GM18951 (cell line): ENCODE measurements around the gene KCNF1.

Source experiments
- POLR2A ChIP-seq: IDR thresholded peaks from 4 replicates; pipeline ENCODE4 v1.6.1; 2011; ENCODE audit warnings: mild to moderate bottlenecking; ENCODE audit not compliant: insufficient read length, insufficient read depth; ENCODE audit errors: extremely low read depth
- in situ Hi-C: fragments of 300-500 bp; cut with MboI; formaldehyde crosslinking; loops from one replicate; pipeline ENCODE4 v1.12.0; 2022; ENCODE audit warnings: low sequenced_read_pairs, mixed read lengths, inconsistent platforms; ENCODE audit not compliant: unreplicated experiment

Gene KCNF1

DNA sequence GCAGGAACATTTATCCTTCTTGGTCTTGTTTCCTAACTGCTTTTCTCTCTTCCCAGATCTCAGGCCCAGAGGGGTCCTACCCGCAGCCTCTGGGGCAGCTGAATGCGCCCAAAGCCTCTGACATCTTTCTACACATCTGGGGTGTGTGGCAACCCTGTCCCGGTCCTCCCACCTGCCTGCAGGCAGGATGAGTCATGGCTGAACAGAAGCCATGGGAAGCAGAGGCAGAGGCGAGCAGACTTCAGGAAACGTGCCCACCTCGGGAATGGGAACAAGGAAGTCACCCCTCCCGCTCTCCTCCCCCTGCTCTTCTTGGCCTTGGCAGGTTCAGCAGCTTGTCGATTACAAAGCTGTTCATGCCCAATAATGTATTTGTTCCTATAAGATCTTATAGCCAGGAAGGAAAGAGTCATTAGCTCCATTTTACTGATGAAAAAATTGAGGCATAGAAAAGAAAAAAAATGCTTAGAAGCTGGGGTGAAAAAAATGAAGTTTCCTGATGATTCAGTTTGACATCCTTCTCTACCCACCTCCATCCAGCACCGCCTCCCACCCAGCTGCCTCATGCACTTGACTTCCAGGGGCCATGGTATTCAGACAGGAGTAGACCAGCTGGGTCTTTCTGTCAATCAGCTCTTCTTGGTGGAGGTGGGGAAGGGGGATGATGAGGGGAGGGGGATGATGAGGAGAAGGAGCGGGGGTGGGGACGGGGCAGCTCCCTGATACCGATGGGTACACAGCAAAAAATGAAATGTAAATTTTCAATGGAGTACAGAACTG lies 10.4 kb upstream of the KCNF1 start:
- in situ Hi-C loops = no loop called here
- no peak for TF ChIP-seq POLR2A

DNA sequence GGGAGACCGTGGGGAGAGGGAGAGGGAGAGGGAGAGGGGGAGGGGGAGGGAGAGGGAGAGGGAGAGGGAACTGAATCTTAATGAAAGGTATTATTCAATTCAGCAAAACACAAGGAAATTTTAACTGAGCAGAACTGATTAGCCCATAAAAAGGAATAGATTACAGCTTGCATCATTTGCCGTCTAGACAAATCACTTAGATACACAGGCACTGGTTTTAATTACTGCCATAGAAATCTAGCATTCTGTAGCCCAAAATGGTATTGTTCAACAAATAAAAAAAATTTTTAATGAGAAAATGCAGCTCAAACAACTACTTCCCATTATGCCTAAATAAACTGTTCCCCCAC lies 7.9 kb upstream of the KCNF1 start:
- no peak for TF ChIP-seq POLR2A
- in situ Hi-C loops = no loop called here

DNA sequence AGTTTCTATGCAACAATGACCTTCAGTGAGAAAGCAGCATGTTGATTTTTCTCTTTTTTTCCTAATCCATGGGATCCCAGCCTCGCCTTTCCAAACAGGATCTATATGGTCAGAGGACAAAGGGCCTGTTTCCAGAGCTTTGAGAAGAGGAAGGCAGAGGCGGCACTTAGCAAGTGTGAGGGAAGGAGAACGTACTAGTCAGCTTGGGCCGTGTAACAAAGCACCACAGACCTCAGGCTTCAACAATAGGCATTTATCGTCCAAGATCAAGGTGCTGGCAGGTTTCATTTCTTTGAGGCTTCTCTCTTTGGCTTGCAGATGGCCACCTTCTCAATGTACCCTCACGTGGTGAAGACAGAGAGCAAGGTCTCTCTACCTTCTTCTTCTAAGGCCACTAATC lies 7.3 kb upstream of the KCNF1 start:
- no peak for TF ChIP-seq POLR2A
- in situ Hi-C loops = no loop called here

DNA sequence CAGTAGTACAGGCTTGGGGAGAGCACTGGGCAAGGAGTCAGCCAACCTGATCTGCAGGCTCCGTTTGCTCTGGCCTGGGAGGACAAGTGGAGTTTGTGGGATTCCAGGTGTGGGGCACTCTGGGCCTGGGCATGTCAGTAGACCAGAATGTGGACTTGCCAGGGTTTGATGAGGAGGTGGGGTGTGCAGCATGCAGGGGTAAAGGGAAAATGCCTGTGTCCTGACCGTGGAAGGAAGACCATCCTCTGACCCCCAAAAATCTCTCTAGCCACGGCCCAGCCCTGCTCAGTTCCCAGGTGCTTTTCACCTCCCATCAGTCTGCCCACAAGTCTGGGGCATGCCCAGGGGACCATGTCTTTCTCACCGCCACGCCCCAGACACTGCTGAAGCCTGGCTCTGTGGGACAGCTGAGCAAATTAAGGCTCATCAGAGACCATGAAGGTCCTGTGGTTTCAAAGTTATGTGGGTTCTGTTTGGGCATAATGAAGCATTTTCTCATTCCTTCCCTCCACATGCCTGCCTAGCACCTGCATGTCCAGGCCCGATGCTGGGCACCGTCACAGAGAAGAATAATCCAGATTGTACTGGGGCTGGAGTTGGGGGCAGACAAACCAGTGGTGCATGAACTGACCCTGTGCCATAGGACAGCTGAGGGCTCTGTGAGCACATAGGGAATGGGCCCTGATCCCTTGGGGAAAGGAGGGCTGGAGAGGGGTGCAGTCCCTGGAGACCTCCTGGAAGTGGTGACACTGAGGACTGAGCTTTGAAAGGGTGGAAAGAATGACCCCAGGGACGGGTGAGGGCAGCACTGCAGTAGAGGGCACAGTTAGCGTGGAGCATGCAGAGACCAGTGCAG lies 6.5 kb upstream of the KCNF1 start:
- TF ChIP-seq POLR2A = no peak
- in situ Hi-C loops = no loop called here

DNA sequence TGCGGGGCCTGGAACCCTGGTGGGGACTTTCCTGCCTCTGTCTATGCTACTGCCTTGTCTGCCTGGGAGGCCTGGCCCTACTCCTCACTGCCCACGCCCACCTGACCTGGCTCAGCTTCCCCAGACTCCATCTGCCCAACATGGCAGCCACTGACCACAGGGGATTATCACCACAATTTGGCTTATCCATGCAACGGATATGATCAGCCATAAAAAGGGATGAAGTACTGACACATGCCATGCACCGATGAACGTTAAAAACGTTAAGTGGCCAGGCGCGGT lies 5.9 kb upstream of the KCNF1 start:
- TF ChIP-seq POLR2A = no peak
- in situ Hi-C loops = no loop called here

DNA sequence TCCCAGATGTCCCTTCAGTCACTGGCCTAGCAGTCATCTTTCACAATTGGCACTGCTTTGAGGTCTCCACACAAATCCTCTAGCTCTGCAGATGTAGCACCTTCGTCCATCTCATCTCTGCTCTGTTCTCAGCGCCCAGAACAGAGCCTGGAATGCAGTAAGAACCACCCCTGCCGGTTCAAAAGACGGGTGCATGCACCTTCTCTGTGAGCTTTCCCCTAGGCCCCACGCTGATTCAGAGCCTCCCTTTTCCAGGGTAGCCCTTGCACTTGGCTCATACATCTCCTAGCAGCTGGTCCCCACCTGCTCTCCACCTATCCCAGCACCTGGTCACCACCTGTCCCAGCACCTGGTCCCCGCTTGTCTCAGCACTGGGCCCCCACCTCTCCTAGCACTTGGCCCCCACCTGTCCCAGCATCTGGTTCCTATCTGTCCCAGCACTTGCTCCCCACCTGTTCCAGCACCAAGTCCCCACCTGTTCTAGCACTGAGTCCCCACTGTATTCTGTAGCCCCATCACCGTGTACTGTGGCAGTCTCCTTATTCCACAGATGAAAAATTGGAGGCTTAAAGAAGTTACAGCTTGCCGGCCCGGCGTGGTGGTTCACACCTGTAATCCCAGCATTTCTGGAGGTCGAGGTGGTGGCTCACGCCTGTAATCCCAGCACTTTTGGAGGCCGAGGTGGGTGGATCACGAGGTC lies 4.7 kb upstream of the KCNF1 start:
- in situ Hi-C loops = no loop called here
- TF ChIP-seq POLR2A = no peak

DNA sequence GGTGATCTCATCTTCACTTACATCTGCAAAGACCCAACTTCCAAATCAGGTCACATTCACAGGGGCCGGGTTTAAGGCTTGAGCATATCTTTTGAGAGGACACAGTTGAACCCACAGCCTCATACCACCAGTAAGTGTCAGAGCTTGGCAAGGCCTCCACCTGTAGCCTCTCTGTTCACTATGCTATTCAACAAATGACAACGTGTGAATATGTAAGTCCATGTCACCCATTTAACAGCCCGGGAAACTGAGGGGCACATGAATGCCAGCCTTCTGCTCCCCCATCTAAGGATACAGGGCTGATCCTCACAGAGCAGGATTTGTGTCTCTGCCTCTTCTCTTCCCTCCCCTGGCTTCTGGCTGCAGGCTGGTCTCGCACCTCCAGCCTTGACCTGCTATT lies 3.5 kb upstream of the KCNF1 start:
- no peak for TF ChIP-seq POLR2A
- in situ Hi-C loops = no loop called here

DNA sequence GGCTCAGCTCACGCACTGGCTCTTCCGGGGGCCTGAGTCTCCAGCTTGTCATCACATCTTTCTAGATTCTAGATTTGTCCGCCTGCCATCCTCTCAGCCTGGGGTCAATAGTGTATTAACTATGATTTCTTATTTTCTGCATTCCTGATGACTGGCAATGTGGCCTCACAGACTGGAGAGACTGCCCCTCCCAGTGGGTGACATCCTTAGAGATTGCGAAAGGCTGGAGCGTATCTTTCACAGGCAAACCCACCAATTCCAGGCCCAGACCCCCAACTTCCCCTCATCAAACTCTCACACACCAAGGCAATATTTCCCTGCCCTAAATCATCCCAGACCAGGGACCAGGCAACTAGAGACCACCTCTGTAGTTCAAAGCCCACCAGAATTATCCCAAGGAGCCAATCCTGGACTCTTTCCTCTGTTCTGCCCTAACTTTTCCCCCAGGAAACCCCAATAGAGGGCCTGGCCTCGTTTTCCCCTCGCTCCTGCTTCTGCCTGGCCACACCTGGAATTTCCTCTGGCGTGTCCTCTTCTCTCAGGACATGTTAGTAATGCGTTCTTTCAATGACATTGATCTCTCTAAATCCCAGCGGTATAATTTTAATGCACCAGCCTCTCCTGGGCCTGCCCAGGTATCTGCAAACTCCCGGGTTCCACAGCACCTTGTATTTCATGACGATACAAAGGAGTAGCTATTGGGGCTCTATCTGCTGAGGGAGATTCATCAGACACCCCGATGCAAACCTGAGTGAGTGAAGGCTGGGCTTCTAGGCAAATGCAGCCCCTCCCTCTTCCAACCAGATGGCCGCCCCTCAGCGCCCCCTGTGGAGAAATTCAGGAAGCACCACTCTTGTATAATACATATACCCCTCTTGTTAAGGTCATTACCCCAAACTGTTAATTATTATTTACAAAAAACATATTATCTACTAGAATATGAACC lies 2.4 kb upstream of the KCNF1 start:
- in situ Hi-C loops = no loop called here
- TF ChIP-seq POLR2A = no peak

DNA sequence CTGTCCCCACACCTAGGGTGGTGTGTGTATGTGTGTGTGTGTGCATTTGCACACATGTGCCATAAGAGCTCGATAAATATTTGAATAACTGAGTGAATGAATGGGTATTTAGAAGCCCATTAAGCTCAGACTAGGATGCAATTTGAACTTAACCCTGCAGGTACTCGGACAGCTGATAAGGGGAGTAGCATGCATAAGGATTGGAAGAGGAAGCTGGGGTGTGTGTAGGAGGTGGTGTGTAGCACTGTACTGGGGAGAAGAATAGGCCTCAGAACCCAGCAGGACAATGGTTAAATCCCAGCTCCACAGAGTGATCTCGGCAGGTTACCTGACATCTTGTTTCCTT lies 1.8 kb upstream of the KCNF1 start:
- TF ChIP-seq POLR2A = no peak
- in situ Hi-C loops = no loop called here

DNA sequence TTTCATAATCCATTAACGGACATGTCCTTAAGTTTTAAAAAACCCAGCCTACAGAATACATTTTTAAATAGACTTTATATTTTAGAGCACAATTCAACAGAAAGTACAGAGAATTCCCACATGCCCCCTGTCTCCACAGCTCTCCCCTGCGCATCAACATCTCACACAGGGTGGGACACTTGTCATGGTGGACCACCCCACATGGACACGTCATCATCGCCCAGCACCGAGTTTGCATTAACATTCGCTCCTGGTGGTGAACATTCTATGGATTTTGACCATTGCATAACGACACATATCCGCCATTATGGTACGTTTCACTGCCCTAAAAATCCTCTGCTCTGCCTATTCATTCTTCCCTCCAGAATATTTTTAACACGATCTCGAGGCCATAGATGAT lies 1.1 kb upstream of the KCNF1 start:
- in situ Hi-C loops = no loop called here
- TF ChIP-seq POLR2A = no peak

DNA sequence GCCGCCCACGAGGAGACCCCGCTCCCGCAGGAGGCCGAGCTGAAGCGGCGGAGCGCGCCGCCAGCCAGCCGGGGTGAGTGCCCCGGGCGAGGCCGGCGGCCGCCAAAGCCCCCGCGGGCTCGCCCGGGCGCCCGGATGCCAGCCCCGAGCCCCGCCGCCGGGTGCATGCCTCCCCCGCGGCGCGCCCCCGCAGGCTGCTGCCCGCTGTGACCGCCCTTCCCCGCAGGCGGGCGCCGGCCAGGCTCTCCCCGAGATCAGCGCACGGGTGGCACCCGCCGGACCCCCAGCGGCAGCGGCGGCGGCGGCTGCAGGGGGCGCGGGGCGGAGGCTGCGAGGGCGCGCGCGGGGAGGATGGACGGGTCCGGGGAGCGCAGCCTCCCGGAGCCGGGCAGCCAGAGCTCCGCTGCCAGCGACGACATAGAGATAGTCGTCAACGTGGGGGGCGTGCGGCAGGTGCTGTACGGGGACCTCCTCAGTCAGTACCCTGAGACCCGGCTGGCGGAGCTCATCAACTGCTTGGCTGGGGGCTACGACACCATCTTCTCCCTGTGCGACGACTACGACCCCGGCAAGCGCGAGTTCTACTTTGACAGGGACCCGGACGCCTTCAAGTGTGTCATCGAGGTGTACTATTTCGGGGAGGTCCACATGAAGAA lies 470 bp downstream of the KCNF1 start:
- in situ Hi-C loops = no loop called here
- no peak for TF ChIP-seq POLR2A

DNA sequence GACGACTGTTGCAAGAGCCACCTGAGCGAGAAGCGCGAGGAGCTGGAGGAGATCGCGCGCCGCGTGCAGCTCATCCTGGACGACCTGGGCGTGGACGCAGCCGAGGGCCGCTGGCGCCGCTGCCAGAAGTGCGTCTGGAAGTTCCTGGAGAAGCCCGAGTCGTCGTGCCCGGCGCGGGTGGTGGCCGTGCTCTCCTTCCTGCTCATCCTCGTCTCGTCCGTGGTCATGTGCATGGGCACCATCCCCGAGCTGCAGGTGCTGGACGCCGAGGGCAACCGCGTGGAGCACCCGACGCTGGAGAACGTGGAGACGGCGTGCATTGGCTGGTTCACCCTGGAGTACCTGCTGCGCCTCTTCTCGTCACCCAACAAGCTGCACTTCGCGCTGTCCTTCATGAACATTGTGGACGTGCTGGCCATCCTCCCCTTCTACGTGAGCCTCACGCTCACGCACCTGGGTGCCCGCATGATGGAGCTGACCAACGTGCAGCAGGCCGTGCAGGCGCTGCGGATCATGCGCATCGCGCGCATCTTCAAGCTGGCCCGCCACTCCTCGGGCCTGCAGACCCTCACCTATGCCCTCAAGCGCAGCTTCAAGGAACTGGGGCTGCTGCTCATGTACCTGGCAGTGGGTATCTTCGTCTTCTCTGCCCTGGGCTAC lies 1.2 kb downstream of the KCNF1 start:
- in situ Hi-C loops = no loop called here

More for the DNA sequence above, 1.2 kb downstream of the KCNF1 start:
- TF ChIP-seq POLR2A = no peak
